Sigmoid colon (tissue), 4 donors: Measurements from ENCODE around the gene BCKDK.

ENCODE experiments used
- CTCF ChIP-seq, 4 experiments: fragments of 450-650 bp in 3 of 4; fragments of 200-600 bp in 1 of 4; IDR thresholded peaks; one replicate each; pipeline ENCODE4 v1.5.1; 2016 to 2019; ENCODE audit warnings: antibody characterized with exemption in 4 of 4, mild to moderate bottlenecking in 3 of 4, moderate library complexity in 2 of 4
- EP300 ChIP-seq, 4 donors: sonication (generic); formaldehyde crosslinking; IDR thresholded peaks; one replicate each; pipeline ENCODE4 v1.6.1; 2017; ENCODE audit warnings: antibody characterized with exemption in 4 of 4
- POLR2A ChIP-seq, 2 donors: fragments of 450-650 bp; IDR thresholded peaks; one replicate each; pipeline ENCODE4 v1.6.1; 2016; ENCODE audit warnings: antibody characterized with exemption in 2 of 2, mild to moderate bottlenecking in 2 of 2, moderate library complexity in 2 of 2
- POLR2AphosphoS5 ChIP-seq, 4 donors: sonication (generic); formaldehyde crosslinking; IDR thresholded peaks; one replicate each; pipeline ENCODE4 v1.6.1; 2017; ENCODE audit warnings: antibody characterized with exemption in 4 of 4

- TF ChIP-seq POLR2AphosphoS5 (IDR thresholded peaks at IDR 0.05) (no peak), CTCF (IDR thresholded peaks at IDR 0.05) (no peak), EP300 (IDR thresholded peaks at IDR 0.05) (no peak), POLR2A (IDR thresholded peaks at IDR 0.05) (no peak)
Observed at GRCh38 chr16:31089199-31089598, 19.0 kb upstream of the BCKDK start.
